ENCODE data around the gene FBXL17.

DNA sequence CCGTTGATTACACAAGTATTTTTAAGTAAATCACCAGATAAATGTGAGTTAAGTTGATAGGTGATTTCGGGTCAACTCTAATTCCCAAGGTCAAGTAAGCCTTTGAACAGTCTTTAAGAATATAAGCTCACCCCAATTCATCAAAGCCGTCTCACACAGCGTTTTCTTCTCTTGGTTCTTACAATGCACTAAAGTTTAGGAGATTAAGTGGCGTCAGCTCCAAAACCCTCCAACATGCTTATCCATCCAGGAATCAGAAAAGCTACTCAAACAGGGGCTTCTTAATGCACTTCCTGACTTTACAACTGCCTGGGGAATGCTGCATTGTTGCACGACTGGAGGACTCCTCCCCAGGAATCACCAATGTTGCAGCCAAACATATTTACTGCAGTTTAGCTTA, 505.0 kb downstream of the FBXL17 start:
- TF ChIP-seq, protein P1, sequence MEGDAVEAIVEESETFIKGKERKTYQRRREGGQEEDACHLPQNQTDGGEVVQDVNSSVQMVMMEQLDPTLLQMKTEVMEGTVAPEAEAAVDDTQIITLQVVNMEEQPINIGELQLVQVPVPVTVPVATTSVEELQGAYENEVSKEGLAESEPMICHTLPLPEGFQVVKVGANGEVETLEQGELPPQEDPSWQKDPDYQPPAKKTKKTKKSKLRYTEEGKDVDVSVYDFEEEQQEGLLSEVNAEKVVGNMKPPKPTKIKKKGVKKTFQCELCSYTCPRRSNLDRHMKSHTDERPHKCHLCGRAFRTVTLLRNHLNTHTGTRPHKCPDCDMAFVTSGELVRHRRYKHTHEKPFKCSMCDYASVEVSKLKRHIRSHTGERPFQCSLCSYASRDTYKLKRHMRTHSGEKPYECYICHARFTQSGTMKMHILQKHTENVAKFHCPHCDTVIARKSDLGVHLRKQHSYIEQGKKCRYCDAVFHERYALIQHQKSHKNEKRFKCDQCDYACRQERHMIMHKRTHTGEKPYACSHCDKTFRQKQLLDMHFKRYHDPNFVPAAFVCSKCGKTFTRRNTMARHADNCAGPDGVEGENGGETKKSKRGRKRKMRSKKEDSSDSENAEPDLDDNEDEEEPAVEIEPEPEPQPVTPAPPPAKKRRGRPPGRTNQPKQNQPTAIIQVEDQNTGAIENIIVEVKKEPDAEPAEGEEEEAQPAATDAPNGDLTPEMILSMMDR (IDR thresholded peaks at IDR 0.05): no peak
- TF ChIP-seq POLR2A (IDR thresholded peaks at IDR 0.05): no peak
